Gastrocnemius medialis (tissue), 4 donors: Measurements from ENCODE around the gene EN1. TPM values are rescaled to one million over a fixed set of nuclear protein-coding genes. Genes with fewer than 3 reads are reported as not detected.

ENCODE experiments used
- ATAC-seq, 2 donors: fragments of 150-250 bp; one replicate each; pipeline ENCODE4 v1.9.1; 2016
- DNase-seq, 2 donors: peaks; one replicate each; pipeline ENCODE4 v3.0.0-alpha.2; 2019
- H3K27ac ChIP-seq, 4 donors: fragments of 200-600 bp; sonication (generic); 1 replicate in 1 of 4; 2 replicates in 3 of 4; pipeline ENCODE4 v1.5.1; 2016 to 2018; ENCODE audit warnings: mild to moderate bottlenecking in 2 of 4, moderate library complexity in 1 of 4
- H3K27me3 ChIP-seq, 3 donors: fragments of 200-600 bp; sonication (generic) in 2 of 3; 1 replicate in 1 of 3; 2 replicates in 2 of 3; pipeline versions ENCODE4 v1.5.1 to v1.6.0; 2016 to 2019; ENCODE audit warnings: mild to moderate bottlenecking in 1 of 3, moderate library complexity in 1 of 3
- H3K36me3 ChIP-seq, 2 donors: fragments of 200-600 bp; sonication (generic) in 1 of 2; one replicate each; pipeline ENCODE4 v1.5.1; 2017 to 2018
- H3K4me1 ChIP-seq, 2 donors: fragments of 200-600 bp; sonication (generic) in 1 of 2; one replicate each; pipeline ENCODE4 v1.5.1; 2016 to 2017; ENCODE audit warnings: mild to moderate bottlenecking in 2 of 2
- H3K4me3 ChIP-seq, 4 donors: fragments of 200-600 bp; sonication (generic) in 3 of 4; 1 replicate in 1 of 4; 2 replicates in 3 of 4; pipeline ENCODE4 v1.5.1; 2016 to 2019; ENCODE audit warnings: mild to moderate bottlenecking in 2 of 4
- H3K9me3 ChIP-seq, 3 donors: fragments of 200-600 bp; sonication (generic) in 2 of 3; 1 replicate in 1 of 3; 2 replicates in 2 of 3; pipeline ENCODE4 v1.5.1; 2016 to 2019
- CTCF ChIP-seq, 5 experiments: fragments of 450-650 bp in 3 of 5; fragments of 200-600 bp in 2 of 5; sonication (generic) in 2 of 5; IDR thresholded peaks in 4 of 5; conservative IDR thresholded peaks in 1 of 5; 1 replicate in 4 of 5; 2 replicates in 1 of 5; pipeline ENCODE4 v1.5.1; 2016 to 2019; ENCODE audit warnings: antibody characterized with exemption in 5 of 5, mild to moderate bottlenecking in 3 of 5, moderate library complexity in 3 of 5
- POLR2A ChIP-seq, 2 donors: fragments of 450-650 bp; IDR thresholded peaks; one replicate each; pipeline ENCODE4 v1.6.1; 2017; ENCODE audit warnings: antibody characterized with exemption in 2 of 2, mild to moderate bottlenecking in 2 of 2, moderate library complexity in 2 of 2
- in situ Hi-C, 4 donors: fragments of 200-750 bp; cut with MboI; loops; one replicate each; pipeline versions ENCODE4 v1.15.0 to v1.8.0; 2017; ENCODE audit warnings: low sequenced_read_pairs in 4 of 4
- intact Hi-C: fragments of 100-400 bp; cut with DNase I; formaldehyde crosslinking; loops from one replicate; pipeline ENCODE4 v1.15.1; 2023; ENCODE audit warnings: low total_unique reads
- total RNA-seq, 4 donors: library from RNA; depleted of rRNA; stranded (reverse); fragments of >200 nt; gene quantifications; one replicate each; pipeline versions ENCODE4 v1.1.0 to v1.2.3, GENCODE V29; 2016

EN1 gene
- total RNA-seq, 4 donors from 2014 or later = 3.9 to 11.0 (median 6.7) TPM

GRCh38 chr2:118817469-118817868, 30.0 kb downstream of the EN1 start:
- Histone ChIP-seq H3K27ac (no peak overlapping the region), H3K36me3 (no peaks in the 10 kb centered on the region), H3K27me3 (no peaks in the 10 kb centered on the region), H3K4me1 (no peaks in the 10 kb centered on the region), H3K9me3 (no peaks in the 10 kb centered on the region), H3K4me3 (no peak overlapping the region)
- no peak for TF ChIP-seq POLR2A (IDR thresholded peaks at IDR 0.05)
- TF ChIP-seq CTCF (IDR thresholded peaks at IDR 0.05 in 4 of 5, conservative IDR thresholded peaks at IDR 0.05 in 1 of 5) = no peak
- DNase-seq = no peak
- in situ Hi-C loops = no loop called here
- ATAC-seq = no peak
- intact Hi-C loops = no loop called here

- Histone ChIP-seq H3K36me3 (no peaks in the 10 kb centered on the region), H3K4me1 (no peaks in the 10 kb centered on the region), H3K27me3 (no peaks in the 10 kb centered on the region), H3K9me3 (no peaks in the 10 kb centered on the region), H3K27ac (no peak overlapping the region), H3K4me3 (no peak overlapping the region)
- DNase-seq (no peak), ATAC-seq (no peak)
- no peak for TF ChIP-seq CTCF (IDR thresholded peaks at IDR 0.05 in 4 of 5, conservative IDR thresholded peaks at IDR 0.05 in 1 of 5)
- TF ChIP-seq POLR2A (IDR thresholded peaks at IDR 0.05) = no peak
- intact Hi-C loops (no loop called here), in situ Hi-C loops (no loop called here)
Measured at GRCh38 chr2:118816669-118817068, 30.8 kb downstream of the EN1 start.

GRCh38 chr2:118815731-118816130, 31.7 kb downstream of the EN1 start:
- H3K27ac ChIP-seq = no peak overlapping the region
- no peak overlapping the region for H3K4me3 ChIP-seq
- H3K27me3 ChIP-seq = no peaks in the 10 kb centered on the region
- DNase-seq (no peak), ATAC-seq (no peak)
- in situ Hi-C loops (no loop called here), intact Hi-C loops (no loop called here)
- H3K36me3 ChIP-seq = no peaks in the 10 kb centered on the region
- H3K4me1 ChIP-seq = no peaks in the 10 kb centered on the region
- no peaks in the 10 kb centered on the region for H3K9me3 ChIP-seq
- TF ChIP-seq POLR2A (IDR thresholded peaks at IDR 0.05) = no peak
- TF ChIP-seq CTCF (IDR thresholded peaks at IDR 0.05 in 4 of 5, conservative IDR thresholded peaks at IDR 0.05 in 1 of 5) = no peak

- intact Hi-C loops = no loop called here
- no peak overlapping the region for H3K4me3 ChIP-seq
- ATAC-seq (no peak), DNase-seq (no peak)
- no peaks in the 10 kb centered on the region for H3K9me3 ChIP-seq
- H3K27ac ChIP-seq = no peak overlapping the region
- H3K27me3 ChIP-seq = no peaks in the 10 kb centered on the region
- TF ChIP-seq POLR2A (IDR thresholded peaks at IDR 0.05) (no peak), CTCF (IDR thresholded peaks at IDR 0.05 in 4 of 5, conservative IDR thresholded peaks at IDR 0.05 in 1 of 5) (no peak)
- in situ Hi-C loops = no loop called here
- H3K4me1 ChIP-seq = no peaks in the 10 kb centered on the region
- H3K36me3 ChIP-seq = no peaks in the 10 kb centered on the region
Measured at GRCh38 chr2:118815314-118815713, 32.1 kb downstream of the EN1 start.

GRCh38 chr2:118814368-118814767, 33.1 kb downstream of the EN1 start:
- DNase-seq = no peak
- Histone ChIP-seq H3K27me3 (no peaks in the 10 kb centered on the region), H3K4me3 (no peak overlapping the region), H3K36me3 (no peaks in the 10 kb centered on the region), H3K4me1 (no peaks in the 10 kb centered on the region), H3K9me3 (no peaks in the 10 kb centered on the region), H3K27ac (no peak overlapping the region)
- TF ChIP-seq POLR2A (IDR thresholded peaks at IDR 0.05) (no peak), CTCF (IDR thresholded peaks at IDR 0.05 in 4 of 5, conservative IDR thresholded peaks at IDR 0.05 in 1 of 5) (no peak)
- ATAC-seq = no peak
- in situ Hi-C loops (no loop called here), intact Hi-C loops (no loop called here)
